GM18526 (cell line): ENCODE results near the gene GNAQ.

ENCODE experiments used
- POLR2A ChIP-seq: IDR thresholded peaks from 3 replicates; pipeline ENCODE4 v1.6.1; 2011; ENCODE audit not compliant: insufficient read length; ENCODE audit errors: extremely low read depth

Gene GNAQ

GRCh38 chr9:77743386-77743785 lies 288.2 kb downstream of the GNAQ start:
- TF ChIP-seq POLR2A: no peak

- TF ChIP-seq POLR2A: no peak
These were observed 292.7 kb downstream of the GNAQ start for GRCh38 chr9:77738932-77739331.

GRCh38 chr9:77735494-77735893 lies 296.1 kb downstream of the GNAQ start:
- TF ChIP-seq POLR2A: no peak

- no peak for TF ChIP-seq POLR2A
These were observed 299.7 kb downstream of the GNAQ start for GRCh38 chr9:77731930-77732329.

DNA sequence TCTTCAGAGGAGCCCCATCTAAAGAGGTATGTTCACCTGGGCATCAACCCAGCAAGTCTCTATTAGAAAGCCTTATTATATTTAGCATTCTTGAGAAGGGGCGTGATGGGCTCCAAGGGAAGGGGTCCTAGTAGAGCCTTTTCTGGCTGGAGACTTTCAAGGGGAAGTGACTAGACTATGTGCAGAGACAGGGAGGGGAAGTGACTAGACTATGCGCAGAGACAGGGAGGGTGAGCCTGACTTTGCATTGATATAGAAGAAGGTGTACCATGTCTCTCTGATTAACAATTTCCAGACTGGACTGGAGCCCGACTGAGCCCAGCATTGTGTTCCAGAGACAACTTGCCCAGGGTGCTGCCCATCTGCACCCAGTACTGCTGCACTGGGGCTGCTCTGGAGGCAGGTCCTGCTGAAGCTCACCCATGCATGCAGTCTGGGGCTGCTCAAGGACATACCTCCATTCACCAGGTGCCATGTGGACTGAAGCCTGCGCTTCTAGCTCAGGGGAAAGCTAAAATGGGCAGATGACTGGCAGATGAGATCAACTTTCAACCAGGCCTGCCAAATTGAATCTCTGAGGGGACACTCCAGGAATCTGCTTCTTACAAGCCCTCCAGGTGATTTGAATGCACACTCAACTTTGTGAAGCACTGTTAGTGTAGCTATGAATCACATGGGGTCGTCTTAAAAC lies 300.5 kb downstream of the GNAQ start:
- TF ChIP-seq POLR2A: no peak

DNA sequence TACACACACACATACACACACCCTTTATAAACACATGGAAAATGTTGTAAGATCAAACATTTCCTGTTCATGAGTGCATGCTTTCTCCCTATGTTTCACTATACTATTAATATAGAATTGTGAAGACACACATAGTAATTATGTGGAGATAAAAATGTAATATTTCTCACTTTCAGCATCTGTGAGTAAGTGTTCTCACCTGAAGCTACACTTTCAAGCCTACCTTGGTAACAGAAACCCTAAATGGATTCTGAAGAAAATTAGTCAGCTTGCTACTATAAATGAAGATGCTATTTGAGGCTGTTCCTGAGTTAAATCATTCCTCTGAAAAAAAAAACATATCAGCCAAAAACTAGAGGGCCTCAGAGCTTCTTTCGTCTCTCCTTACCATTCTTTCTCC lies 302.4 kb downstream of the GNAQ start:
- no peak for TF ChIP-seq POLR2A

DNA sequence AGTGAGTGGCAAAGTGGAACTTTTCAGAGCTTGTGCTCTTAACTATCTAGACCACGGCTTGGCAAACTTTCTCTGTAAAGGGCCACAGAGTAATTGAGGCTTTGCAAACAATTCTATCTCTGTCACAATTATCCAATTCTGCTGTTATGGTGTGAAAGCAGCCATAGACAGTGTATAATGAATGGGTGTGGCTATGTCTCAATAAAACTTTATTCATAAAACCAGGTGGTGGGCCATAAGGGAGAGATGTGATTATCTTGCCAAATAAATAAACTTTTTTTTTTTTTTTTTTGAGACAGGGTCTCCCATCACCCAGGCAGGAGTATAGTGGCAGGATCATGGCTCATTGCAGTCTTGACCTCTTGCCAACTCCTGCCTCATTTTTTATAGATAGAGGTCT lies 304.8 kb downstream of the GNAQ start:
- TF ChIP-seq POLR2A: no peak

DNA sequence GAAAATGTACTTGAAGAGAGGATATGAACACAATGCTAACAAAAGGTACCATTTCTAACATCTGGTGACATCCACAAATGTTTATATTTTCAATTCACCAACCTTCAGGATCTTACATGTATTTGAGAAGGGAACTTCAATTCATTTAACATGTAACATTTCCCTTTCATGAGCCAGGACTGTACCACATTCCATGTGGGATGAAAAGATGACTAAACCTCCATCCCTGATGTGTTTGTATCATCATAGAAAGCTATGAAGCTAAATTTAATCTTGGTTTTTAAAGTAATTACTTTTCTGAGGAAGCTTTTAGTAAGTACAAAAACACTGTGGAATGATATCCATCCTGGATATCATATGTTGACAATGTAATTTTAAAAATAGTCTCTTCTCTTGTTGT lies 305.3 kb downstream of the GNAQ start:
- TF ChIP-seq POLR2A: no peak

DNA sequence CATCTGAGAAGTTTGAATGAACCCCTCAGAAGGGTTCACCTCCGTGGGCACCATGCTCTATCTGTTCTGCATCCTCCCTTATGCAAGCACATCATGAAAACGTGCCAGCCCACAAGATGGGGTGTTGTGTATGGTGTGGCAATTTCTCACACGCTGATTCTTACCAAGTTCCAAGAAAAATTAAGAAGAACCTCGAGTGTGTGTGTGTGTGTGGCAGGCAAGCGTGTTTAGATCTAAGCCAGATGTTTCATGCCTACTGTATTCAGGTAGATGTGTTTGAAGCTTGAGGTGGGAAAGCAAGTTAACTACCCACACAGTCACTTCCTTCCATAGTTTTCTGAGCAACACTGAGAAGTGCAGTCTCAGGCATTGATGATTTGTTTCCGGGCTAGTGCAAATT lies 305.8 kb downstream of the GNAQ start:
- no peak for TF ChIP-seq POLR2A

DNA sequence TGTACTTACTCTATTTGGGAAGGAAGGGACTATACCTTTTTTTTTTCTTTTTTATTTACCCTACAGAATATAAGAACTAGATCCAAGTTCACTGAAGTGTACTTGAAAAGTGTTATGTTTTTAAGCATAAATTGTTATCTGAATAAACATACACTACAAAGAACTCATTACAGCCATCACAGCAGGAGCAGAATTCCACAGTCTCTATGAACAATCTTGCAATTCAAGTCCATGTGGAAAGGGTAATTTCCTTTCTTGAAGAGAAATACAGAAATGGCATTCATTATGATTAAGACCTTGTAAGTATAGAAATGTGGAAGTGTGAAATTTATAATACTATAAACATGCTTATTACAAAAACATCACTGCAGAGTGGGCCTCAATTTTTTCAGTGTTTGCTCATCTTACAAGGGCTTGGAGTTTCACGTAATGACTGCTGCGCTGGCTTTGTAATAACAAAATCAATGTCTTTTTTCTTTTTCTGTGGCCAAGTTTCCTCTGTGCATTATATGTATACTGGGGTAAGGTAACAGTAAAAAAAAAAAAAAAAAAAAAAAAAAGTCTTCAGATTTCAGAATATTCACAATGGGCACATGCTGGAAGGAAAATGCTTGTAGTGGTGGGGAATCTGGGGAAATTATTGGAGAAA lies 306.4 kb downstream of the GNAQ start:
- TF ChIP-seq POLR2A: no peak

GRCh38 chr9:77719321-77719720 lies 312.3 kb downstream of the GNAQ start:
- no peak for TF ChIP-seq POLR2A

GRCh38 chr9:77714077-77714549 lies 317.5 kb downstream of the GNAQ start:
- TF ChIP-seq POLR2A: no peak

GRCh38 chr9:77712533-77713130 lies 319.0 kb downstream of the GNAQ start:
- TF ChIP-seq POLR2A: no peak

DNA sequence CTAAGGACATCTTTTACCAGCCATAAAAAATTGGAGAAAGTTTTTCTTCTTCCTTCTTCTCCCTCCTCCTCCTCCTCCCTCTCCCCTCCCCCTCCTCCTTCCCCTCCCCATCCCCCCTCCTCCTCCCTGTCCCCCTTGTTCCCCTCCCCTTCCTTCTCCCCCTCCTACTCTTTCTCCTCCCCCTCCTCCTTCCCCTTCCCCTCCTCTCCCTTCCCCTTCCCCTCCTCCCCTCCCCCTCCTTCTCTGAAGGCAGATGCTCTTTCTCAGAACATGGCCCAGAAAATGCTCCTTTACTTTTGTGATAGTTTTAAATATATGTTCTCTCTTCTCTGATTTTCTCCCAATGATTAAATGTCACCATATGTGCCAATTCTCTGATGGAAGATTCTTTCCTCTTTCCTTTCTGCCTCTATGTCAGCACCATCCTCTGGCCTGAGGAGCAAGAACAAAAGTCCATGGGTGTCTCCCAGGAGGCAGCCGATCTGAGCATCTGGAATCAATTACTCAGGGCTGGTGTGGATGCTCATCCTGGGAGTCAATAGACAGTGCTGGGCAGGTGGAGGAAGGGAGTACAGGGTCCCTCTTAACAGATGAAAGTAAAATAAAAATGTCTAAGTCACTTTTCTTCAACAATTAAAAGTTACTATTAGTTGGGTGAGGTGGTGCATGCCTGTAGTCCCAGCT lies 320.5 kb downstream of the GNAQ start:
- TF ChIP-seq POLR2A: no peak

DNA sequence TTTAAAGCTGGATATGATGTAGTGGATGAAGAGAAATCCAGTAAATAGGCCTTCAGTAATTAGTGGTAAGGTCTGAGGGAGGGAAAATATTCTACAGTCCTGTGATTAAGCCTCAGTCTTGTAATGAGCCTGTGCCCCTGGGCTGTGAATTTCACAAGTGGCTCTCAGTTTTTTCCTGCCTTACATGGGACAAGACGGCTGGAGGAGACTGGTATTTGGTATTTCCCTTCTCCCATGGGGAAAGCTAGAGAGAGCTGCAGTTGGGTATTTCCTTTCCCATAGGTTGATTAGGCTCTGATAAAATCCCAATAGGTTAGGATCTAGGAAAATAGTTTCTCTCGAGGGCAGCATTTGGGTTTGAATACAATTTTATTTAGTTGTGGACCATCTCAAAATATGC lies 321.3 kb downstream of the GNAQ start:
- TF ChIP-seq POLR2A: no peak
